ENCODE results near the gene RDH5. TPM values are rescaled to one million over a fixed set of nuclear protein-coding genes. Genes with fewer than 3 reads are reported as not detected.

The RDH5 gene
- total and polyA plus RNA-seq, 4 experiments from 2014 or later, result 1.4 to 32.5 (median 15.9) TPM

GRCh38 chr12:55682087-55682796, 38.0 kb upstream of the RDH5 start:
- Mint-ChIP-seq H3K4me3 (no peak overlapping the region), H3K27me3 (peaks cover 11 to 17% of the 10 kb centered on the region in 2 donors), H3K4me1 (peaks cover 8 to 21% (median 13%) of the 10 kb centered on the region in 4 donors), H3K27ac (no peak overlapping the region), H3K36me3 (no peaks in the 10 kb centered on the region), H3K9me3 (no peaks in the 10 kb centered on the region)
- no peak overlapping the region for H3K27ac ChIP-seq (ENCODE audit: low read depth, low read length)
- H3K4me1 ChIP-seq (ENCODE audit: insufficient read depth, low read length), result no peaks in the 10 kb centered on the region
- no peak for DNase-seq
- H3K36me3 ChIP-seq (ENCODE audit: insufficient read depth, low read length), result no peaks in the 10 kb centered on the region
- H3K9me3 ChIP-seq (ENCODE audit: control insufficient read depth in 1 of 2, low read length in 2 of 2), result no peaks in the 10 kb centered on the region
- CTCF ChIA-PET (ENCODE audit: partially characterized antibody), result interaction anchor here (0.8 to 1.6 kb wide), 2 partner anchors 10 to 27 kb away, joined by 3 to 5 read pairs; no protein-coding TSS in a partner anchor
- POLR2A ChIA-PET (ENCODE audit: partially characterized antibody), result no interaction called here
- intact Hi-C loops (cut with micrococcal nuclease), result no loop called here
- peaks cover 10% of the 10 kb centered on the region for H3K27me3 ChIP-seq (ENCODE audit: insufficient read depth, low read length)
- H3K4me3 ChIP-seq (ENCODE audit: low read length in 2 of 2), result no peak overlapping the region

GRCh38 chr12:55683676-55684075, 36.5 kb upstream of the RDH5 start:
- H3K27ac ChIP-seq (ENCODE audit: low read depth, low read length), result no peak overlapping the region

GRCh38 chr12:55684761-55685370, 35.3 kb upstream of the RDH5 start:
- no peak overlapping the region for H3K27ac ChIP-seq (ENCODE audit: low read depth, low read length)
- no peaks in the 10 kb centered on the region for H3K36me3 Mint-ChIP-seq
- POLR2A ChIA-PET (ENCODE audit: partially characterized antibody), result no interaction called here
- no peak overlapping the region for H3K4me3 ChIP-seq (ENCODE audit: low read length in 2 of 2)
- H3K4me1 ChIP-seq (ENCODE audit: insufficient read depth, low read length), result no peaks in the 10 kb centered on the region
- peaks cover 10% of the 10 kb centered on the region for H3K27me3 ChIP-seq (ENCODE audit: insufficient read depth, low read length)
- H3K27me3 Mint-ChIP-seq, result peaks cover 6 to 17% of the 10 kb centered on the region in 2 donors
- H3K9me3 Mint-ChIP-seq, result no peaks in the 10 kb centered on the region
- no peak for DNase-seq
- H3K36me3 ChIP-seq (ENCODE audit: insufficient read depth, low read length), result no peaks in the 10 kb centered on the region
- intact Hi-C loops (cut with micrococcal nuclease), result no loop called here
- H3K4me3 Mint-ChIP-seq, result no peak overlapping the region
- peaks cover 12 to 21% (median 17%) of the 10 kb centered on the region in 4 donors for H3K4me1 Mint-ChIP-seq
- H3K9me3 ChIP-seq (ENCODE audit: control insufficient read depth in 1 of 2, low read length in 2 of 2), result no peaks in the 10 kb centered on the region
- no peak overlapping the region for H3K27ac Mint-ChIP-seq
- CTCF ChIA-PET (ENCODE audit: partially characterized antibody), result no interaction called here

More at GRCh38 chr12:55683676-55684075, 36.5 kb upstream of the RDH5 start:
- no peaks in the 10 kb centered on the region for H3K36me3 ChIP-seq (ENCODE audit: insufficient read depth, low read length)
- DNase-seq, result no peak
- no peak overlapping the region for H3K4me3 Mint-ChIP-seq
- ChIA-PET POLR2A (ENCODE audit: partially characterized antibody) (no interaction called here), CTCF (ENCODE audit: partially characterized antibody) (no interaction called here)
- H3K9me3 Mint-ChIP-seq, result no peaks in the 10 kb centered on the region
- peaks cover 12 to 21% (median 17%) of the 10 kb centered on the region in 4 donors for H3K4me1 Mint-ChIP-seq
- peak overlapping the region in 1 of 7 donors; percentile 52 for H3K27ac Mint-ChIP-seq
- H3K27me3 Mint-ChIP-seq, result peaks cover 11 to 17% of the 10 kb centered on the region in 2 donors
- H3K27me3 ChIP-seq (ENCODE audit: insufficient read depth, low read length), result peaks cover 10% of the 10 kb centered on the region
- no peak overlapping the region for H3K4me3 ChIP-seq (ENCODE audit: low read length in 2 of 2)
- no peaks in the 10 kb centered on the region for H3K4me1 ChIP-seq (ENCODE audit: insufficient read depth, low read length)
- no peaks in the 10 kb centered on the region for H3K36me3 Mint-ChIP-seq
- no peaks in the 10 kb centered on the region for H3K9me3 ChIP-seq (ENCODE audit: control insufficient read depth in 1 of 2, low read length in 2 of 2)
- intact Hi-C loops (cut with micrococcal nuclease), result no loop called here

GRCh38 chr12:55685671-55686070, 34.5 kb upstream of the RDH5 start:
- Histone ChIP-seq H3K27me3 (ENCODE audit: insufficient read depth, low read length) (peaks cover 10% of the 10 kb centered on the region), H3K4me1 (ENCODE audit: insufficient read depth, low read length) (no peaks in the 10 kb centered on the region), H3K4me3 (ENCODE audit: low read length in 2 of 2) (no peak overlapping the region), H3K27ac (ENCODE audit: low read depth, low read length) (no peak overlapping the region), H3K36me3 (ENCODE audit: insufficient read depth, low read length) (no peaks in the 10 kb centered on the region), H3K9me3 (ENCODE audit: control insufficient read depth in 1 of 2, low read length in 2 of 2) (no peaks in the 10 kb centered on the region)
- Mint-ChIP-seq H3K4me3 (no peak overlapping the region), H3K9me3 (no peaks in the 10 kb centered on the region), H3K27me3 (peaks cover 5 to 17% of the 10 kb centered on the region in 2 donors), H3K27ac (no peak overlapping the region), H3K4me1 (peaks cover 12 to 21% (median 17%) of the 10 kb centered on the region in 4 donors), H3K36me3 (no peaks in the 10 kb centered on the region)
- intact Hi-C loops (cut with micrococcal nuclease), result no loop called here
- POLR2A ChIA-PET (ENCODE audit: partially characterized antibody), result no interaction called here
- CTCF ChIA-PET (ENCODE audit: partially characterized antibody), result no interaction called here
- no peak for DNase-seq

GRCh38 chr12:55686366-55687010, 33.7 kb upstream of the RDH5 start:
- CTCF ChIA-PET (ENCODE audit: partially characterized antibody), result interaction anchor here (0.7 kb wide), 1 partner anchor 40 kb away, joined by 3 read pairs; no protein-coding TSS in a partner anchor
- H3K4me1 Mint-ChIP-seq, result peaks cover 8 to 13% (median 9%) of the 10 kb centered on the region in 4 donors
- no peaks in the 10 kb centered on the region for H3K9me3 ChIP-seq (ENCODE audit: control insufficient read depth in 1 of 2, low read length in 2 of 2)
- intact Hi-C loops (cut with micrococcal nuclease), result no loop called here
- no peaks in the 10 kb centered on the region for H3K4me1 ChIP-seq (ENCODE audit: insufficient read depth, low read length)
- H3K27me3 Mint-ChIP-seq, result peaks cover 2 to 10% of the 10 kb centered on the region in 2 donors
- DNase-seq, result no peak
- H3K4me3 ChIP-seq (ENCODE audit: low read length in 2 of 2), result no peak overlapping the region
- peak overlapping the region in 1 of 8 donors; percentile 31 for H3K4me3 Mint-ChIP-seq
- H3K27ac ChIP-seq (ENCODE audit: low read depth, low read length), result no peak overlapping the region
- POLR2A ChIA-PET (ENCODE audit: partially characterized antibody), result no interaction called here
- H3K9me3 Mint-ChIP-seq, result no peaks in the 10 kb centered on the region
- H3K27me3 ChIP-seq (ENCODE audit: insufficient read depth, low read length), result peaks cover 6% of the 10 kb centered on the region
- H3K36me3 ChIP-seq (ENCODE audit: insufficient read depth, low read length), result no peaks in the 10 kb centered on the region
- H3K36me3 Mint-ChIP-seq, result no peaks in the 10 kb centered on the region
- H3K27ac Mint-ChIP-seq, result no peak overlapping the region

GRCh38 chr12:55687746-55688145, 32.4 kb upstream of the RDH5 start:
- Mint-ChIP-seq H3K27me3 (peaks cover 1 to 6% of the 10 kb centered on the region in 2 donors), H3K4me1 (peaks cover 5 to 11% (median 6%) of the 10 kb centered on the region in 4 donors), H3K9me3 (no peaks in the 10 kb centered on the region), H3K4me3 (peak overlapping the region in 1 of 8 donors; percentile 11), H3K27ac (no peak overlapping the region), H3K36me3 (no peaks in the 10 kb centered on the region)
- Histone ChIP-seq H3K9me3 (ENCODE audit: control insufficient read depth in 1 of 2, low read length in 2 of 2) (no peaks in the 10 kb centered on the region), H3K4me3 (ENCODE audit: low read length in 2 of 2) (no peak overlapping the region), H3K27me3 (ENCODE audit: insufficient read depth, low read length) (no peaks in the 10 kb centered on the region), H3K36me3 (ENCODE audit: insufficient read depth, low read length) (no peaks in the 10 kb centered on the region), H3K27ac (ENCODE audit: low read depth, low read length) (no peak overlapping the region), H3K4me1 (ENCODE audit: insufficient read depth, low read length) (no peaks in the 10 kb centered on the region)
- intact Hi-C loops (cut with micrococcal nuclease), result no loop called here
- ChIA-PET POLR2A (ENCODE audit: partially characterized antibody) (no interaction called here), CTCF (ENCODE audit: partially characterized antibody) (no interaction called here)
- no peak for DNase-seq

Measured in CD4-positive, alpha-beta memory T cell (primary cell).